Measurements from ENCODE around the gene SPI1. TPM values are rescaled to one million over a fixed set of nuclear protein-coding genes. Genes with fewer than 3 reads are reported as not detected.
A peak's percentile ranks its signal among the peaks of the same experiment; 100 is the strongest.

Gene SPI1
- total RNA-seq, 1 experiment from 2014 or later: 0.31 TPM

DNA sequence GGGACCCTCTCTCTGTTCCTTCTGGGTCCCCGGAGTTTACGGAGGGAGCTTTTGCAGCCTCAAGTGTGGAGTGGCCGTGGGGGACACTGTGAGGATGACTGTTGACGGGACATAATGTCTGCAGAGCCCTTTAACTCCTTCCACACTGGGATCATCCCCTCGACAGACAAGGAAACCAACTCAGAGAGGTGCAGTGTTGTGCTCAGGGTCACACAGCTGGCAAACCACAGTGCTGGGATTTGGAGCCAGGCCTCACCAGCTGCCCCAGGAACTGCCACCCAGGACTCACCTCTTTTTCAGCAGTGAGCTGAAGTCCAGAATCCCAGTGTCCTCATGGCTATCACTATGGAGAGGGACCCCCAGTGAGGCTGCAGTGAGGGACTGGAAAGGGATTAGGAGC lies 31.2 kb downstream of the SPI1 start:
- in situ Hi-C loops (cut with HindIII; ENCODE audit: low pct_unique_long_range_greater_than_20kb, low sequenced_read_pairs) (no loop called here), intact Hi-C loops (cut with micrococcal nuclease; ENCODE audit: unreplicated experiment) (no loop called here)
- POLR2A ChIA-PET: no interaction called here
- Histone ChIP-seq H3K4me1 (ENCODE audit: control insufficient read depth, insufficient read depth, low read length) (no peaks in the 10 kb centered on the region), H3K36me3 (ENCODE audit: control insufficient read depth, insufficient read depth, low read length) (no peaks in the 10 kb centered on the region), H3K4me3 (ENCODE audit: low read depth in 2 of 2, low read length in 2 of 2) (no peak overlapping the region), H3K9me3 (ENCODE audit: control insufficient read depth, insufficient read depth, low read depth, low read length) (no peaks in the 10 kb centered on the region), H3K27ac (ENCODE audit: low read length) (no peak overlapping the region), H3K27me3 (ENCODE audit: control insufficient read depth, insufficient read depth, low read length) (no peaks in the 10 kb centered on the region)
- TF ChIP-seq SIN3A (IDR thresholded peaks at IDR 0.05; ENCODE audit: borderline replicate concordance, insufficient read depth, low read depth, low read length) (no peak), POLR2AphosphoS5 (IDR thresholded peaks at IDR 0.05; ENCODE audit: low read depth, low read length) (no peak), REST (IDR thresholded peaks at IDR 0.05; ENCODE audit: insufficient read depth in 1 of 2, low read depth in 2 of 2, low read length in 1 of 2) (no peak), TCF7L2 (IDR thresholded peaks at IDR 0.05; ENCODE audit: low read depth, low read length) (no peak)
- TF ChIP-seq, protein P1, sequence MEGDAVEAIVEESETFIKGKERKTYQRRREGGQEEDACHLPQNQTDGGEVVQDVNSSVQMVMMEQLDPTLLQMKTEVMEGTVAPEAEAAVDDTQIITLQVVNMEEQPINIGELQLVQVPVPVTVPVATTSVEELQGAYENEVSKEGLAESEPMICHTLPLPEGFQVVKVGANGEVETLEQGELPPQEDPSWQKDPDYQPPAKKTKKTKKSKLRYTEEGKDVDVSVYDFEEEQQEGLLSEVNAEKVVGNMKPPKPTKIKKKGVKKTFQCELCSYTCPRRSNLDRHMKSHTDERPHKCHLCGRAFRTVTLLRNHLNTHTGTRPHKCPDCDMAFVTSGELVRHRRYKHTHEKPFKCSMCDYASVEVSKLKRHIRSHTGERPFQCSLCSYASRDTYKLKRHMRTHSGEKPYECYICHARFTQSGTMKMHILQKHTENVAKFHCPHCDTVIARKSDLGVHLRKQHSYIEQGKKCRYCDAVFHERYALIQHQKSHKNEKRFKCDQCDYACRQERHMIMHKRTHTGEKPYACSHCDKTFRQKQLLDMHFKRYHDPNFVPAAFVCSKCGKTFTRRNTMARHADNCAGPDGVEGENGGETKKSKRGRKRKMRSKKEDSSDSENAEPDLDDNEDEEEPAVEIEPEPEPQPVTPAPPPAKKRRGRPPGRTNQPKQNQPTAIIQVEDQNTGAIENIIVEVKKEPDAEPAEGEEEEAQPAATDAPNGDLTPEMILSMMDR (IDR thresholded peaks at IDR 0.05): no peak
- BruUV-seq (replicated peaks): no TSS peak
- DNase-seq (ENCODE audit: low read depth, low spot score) (no peak), ATAC-seq (peak; percentile 12; the same call in 1 of the 2 replicates)
- CTCF ChIA-PET: no interaction called here

DNA sequence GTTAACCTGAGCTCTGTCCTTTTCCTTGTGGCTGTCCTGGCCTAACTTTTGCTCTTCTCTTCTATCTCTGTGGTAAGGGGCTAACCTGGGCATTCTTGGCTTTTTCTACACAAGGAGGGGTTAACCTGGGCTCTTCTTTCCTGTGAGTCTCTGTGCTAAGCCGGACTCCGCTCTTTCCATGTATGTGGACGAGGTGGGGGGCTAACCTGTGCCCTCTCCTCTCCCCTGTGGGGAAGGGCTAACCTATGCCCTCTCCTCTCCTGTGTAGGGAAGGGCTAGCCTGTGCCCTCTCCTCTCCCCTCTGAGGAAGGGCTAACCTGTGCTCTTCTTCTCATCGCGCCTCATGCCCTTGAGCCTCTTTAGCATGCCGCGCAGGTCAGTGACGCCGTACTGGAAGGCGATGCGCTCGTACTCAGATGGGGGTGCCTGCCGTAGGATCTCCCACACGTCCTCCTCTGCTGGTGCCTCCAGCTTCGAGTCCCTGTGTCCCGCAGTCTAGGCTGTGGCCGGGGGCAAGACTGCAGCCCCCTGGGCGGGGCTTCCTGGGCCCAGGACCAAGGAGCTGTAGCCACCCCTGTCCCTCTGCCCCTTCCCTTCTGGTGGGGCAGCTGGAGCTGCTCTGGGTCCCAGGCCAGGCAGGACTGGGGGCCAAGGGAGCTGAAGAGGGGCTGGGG lies 32.3 kb downstream of the SPI1 start:
- ChIA-PET POLR2A (no interaction called here), CTCF (interaction anchor here (0.9 kb wide), 1 partner anchor 9 kb away, joined by 3 read pairs; no protein-coding TSS in a partner anchor)
- intact Hi-C loops (cut with micrococcal nuclease; ENCODE audit: unreplicated experiment) (no loop called here), in situ Hi-C loops (cut with HindIII; ENCODE audit: low pct_unique_long_range_greater_than_20kb, low sequenced_read_pairs) (no loop called here)
- no peak for ATAC-seq
- DNase-seq (ENCODE audit: low read depth, low spot score): no peak
- BruUV-seq (replicated peaks): no TSS peak
- Histone ChIP-seq H3K27ac (ENCODE audit: low read length) (no peak overlapping the region), H3K4me3 (ENCODE audit: low read depth in 2 of 2, low read length in 2 of 2) (no peak overlapping the region), H3K27me3 (ENCODE audit: control insufficient read depth, insufficient read depth, low read length) (no peaks in the 10 kb centered on the region), H3K9me3 (ENCODE audit: control insufficient read depth, insufficient read depth, low read depth, low read length) (no peaks in the 10 kb centered on the region), H3K4me1 (ENCODE audit: control insufficient read depth, insufficient read depth, low read length) (no peaks in the 10 kb centered on the region), H3K36me3 (ENCODE audit: control insufficient read depth, insufficient read depth, low read length) (no peaks in the 10 kb centered on the region)
- TF ChIP-seq TCF7L2 (IDR thresholded peaks at IDR 0.05; ENCODE audit: low read depth, low read length) (no peak), SIN3A (IDR thresholded peaks at IDR 0.05; ENCODE audit: borderline replicate concordance, insufficient read depth, low read depth, low read length) (no peak), POLR2AphosphoS5 (IDR thresholded peaks at IDR 0.05; ENCODE audit: low read depth, low read length) (no peak), REST (IDR thresholded peaks at IDR 0.05; ENCODE audit: insufficient read depth in 1 of 2, low read depth in 2 of 2, low read length in 1 of 2) (no peak)
- TF ChIP-seq, protein P1 (IDR thresholded peaks at IDR 0.05): no peak
